Uterus (tissue), 2 donors: Measurements from ENCODE around the gene MCUB.

Source experiments
- CTCF ChIP-seq, 4 experiments: fragments of 200-600 bp in 2 of 4; fragments of 450-650 bp in 2 of 4; sonication (generic) in 2 of 4; IDR thresholded peaks; one replicate each; pipeline ENCODE4 v1.5.1; 2016 to 2019; ENCODE audit warnings: antibody characterized with exemption in 4 of 4, mild to moderate bottlenecking in 2 of 4, moderate library complexity in 1 of 4
- POLR2A ChIP-seq, 2 donors: fragments of 450-650 bp; IDR thresholded peaks; one replicate each; pipeline ENCODE4 v1.6.1; 2016; ENCODE audit warnings: antibody characterized with exemption in 2 of 2, mild to moderate bottlenecking in 1 of 2, moderate library complexity in 1 of 2

- TF ChIP-seq CTCF (IDR thresholded peaks at IDR 0.05) (no peak), POLR2A (IDR thresholded peaks at IDR 0.05) (no peak)
Measured at GRCh38 chr4:109559625-109559982, 442 bp upstream of the MCUB start.
